ENCODE measurements around the gene C2orf92. TPM values are rescaled to one million over a fixed set of nuclear protein-coding genes. Genes with fewer than 3 reads are reported as not detected.

C2orf92 gene
- total RNA-seq, 2 donors from 2014 or later: 6.5 to 17.5 TPM

GRCh38 chr2:97726261-97727064 lies 57.0 kb downstream of the C2orf92 start:
- no peak for DNase-seq (ENCODE audit: low spot score in 2 of 2)
- Mint-ChIP-seq H3K27ac (peak overlapping the region in 1 of 2 donors; percentile 68), H3K9me3 (no peaks in the 10 kb centered on the region), H3K36me3 (peaks cover 33 to 82% of the 10 kb centered on the region in 2 donors)
- no peak for ATAC-seq

- H3K27ac Mint-ChIP-seq: peak overlapping the region; percentile 39 to 68
- DNase-seq (ENCODE audit: low spot score in 2 of 2) (no peak), ATAC-seq (no peak)
- peaks cover 36 to 84% of the 10 kb centered on the region in 2 donors for H3K36me3 Mint-ChIP-seq
- no peaks in the 10 kb centered on the region for H3K9me3 Mint-ChIP-seq
These were observed 57.8 kb downstream of the C2orf92 start for GRCh38 chr2:97727296-97727695.

- Mint-ChIP-seq H3K36me3 (peaks cover 30 to 78% of the 10 kb centered on the region in 2 donors), H3K9me3 (no peaks in the 10 kb centered on the region), H3K27ac (peak overlapping the region; percentile 39 to 68)
- DNase-seq (ENCODE audit: low spot score in 2 of 2): no peak
- ATAC-seq: peak; percentile 75 to 88
These were observed 58.7 kb downstream of the C2orf92 start for GRCh38 chr2:97728091-97728731.

GRCh38 chr2:97730245-97730644 lies 60.7 kb downstream of the C2orf92 start:
- H3K27ac Mint-ChIP-seq: peak overlapping the region; percentile 9 to 29
- DNase-seq (ENCODE audit: low spot score in 2 of 2) (no peak), ATAC-seq (no peak)
- no peaks in the 10 kb centered on the region for H3K9me3 Mint-ChIP-seq
- H3K36me3 Mint-ChIP-seq: peaks cover 25 to 64% of the 10 kb centered on the region in 2 donors

- H3K27ac Mint-ChIP-seq: peak overlapping the region; percentile 42 to 84
- peaks cover 22 to 52% of the 10 kb centered on the region in 2 donors for H3K36me3 Mint-ChIP-seq
- no peaks in the 10 kb centered on the region for H3K9me3 Mint-ChIP-seq
- DNase-seq (ENCODE audit: low spot score in 2 of 2): no peak
- ATAC-seq: no peak
These were observed 61.9 kb downstream of the C2orf92 start for GRCh38 chr2:97731274-97732020.

- Mint-ChIP-seq H3K9me3 (no peaks in the 10 kb centered on the region), H3K36me3 (peaks cover 22 to 39% of the 10 kb centered on the region in 2 donors), H3K27ac (no peak overlapping the region)
- no peak for ATAC-seq
- DNase-seq (ENCODE audit: low spot score in 2 of 2): no peak
These were observed 63.2 kb downstream of the C2orf92 start for GRCh38 chr2:97732436-97733340.

- Mint-ChIP-seq H3K36me3 (peaks cover 17 to 37% of the 10 kb centered on the region in 2 donors), H3K27ac (no peak overlapping the region), H3K9me3 (no peaks in the 10 kb centered on the region)
- ATAC-seq (no peak), DNase-seq (ENCODE audit: low spot score in 2 of 2) (no peak)
These were observed 64.0 kb downstream of the C2orf92 start for GRCh38 chr2:97733341-97734035.

- Mint-ChIP-seq H3K36me3 (peaks cover 17 to 35% of the 10 kb centered on the region in 2 donors), H3K27ac (no peak overlapping the region), H3K9me3 (no peaks in the 10 kb centered on the region)
- ATAC-seq (no peak), DNase-seq (ENCODE audit: low spot score in 2 of 2) (no peak)
These were observed 64.8 kb downstream of the C2orf92 start for GRCh38 chr2:97734061-97735051.

GRCh38 chr2:97735161-97735561 lies 65.6 kb downstream of the C2orf92 start:
- H3K9me3 Mint-ChIP-seq: no peaks in the 10 kb centered on the region

GRCh38 chr2:97736185-97736584 lies 66.7 kb downstream of the C2orf92 start:
- Mint-ChIP-seq H3K9me3 (no peaks in the 10 kb centered on the region), H3K36me3 (peaks cover 6 to 32% of the 10 kb centered on the region in 2 donors), H3K27ac (peak overlapping the region in 1 of 2 donors; percentile 32)
- ATAC-seq: no peak
- no peak for DNase-seq (ENCODE audit: low spot score in 2 of 2)

More at GRCh38 chr2:97735161-97735561, 65.6 kb downstream of the C2orf92 start:
- ATAC-seq: no peak
- H3K36me3 Mint-ChIP-seq: peaks cover 10 to 30% of the 10 kb centered on the region in 2 donors
- no peak overlapping the region for H3K27ac Mint-ChIP-seq
- DNase-seq (ENCODE audit: low spot score in 2 of 2): no peak

GRCh38 chr2:97736608-97737330 lies 67.3 kb downstream of the C2orf92 start:
- peaks cover under 1 to 32% of the 10 kb centered on the region in 2 donors for H3K36me3 Mint-ChIP-seq

GRCh38 chr2:97737421-97738178 lies 68.1 kb downstream of the C2orf92 start:
- Mint-ChIP-seq H3K27ac (peak overlapping the region; percentile 7 to 67), H3K36me3 (peaks cover 0 to 34% of the 10 kb centered on the region in 2 donors), H3K9me3 (no peaks in the 10 kb centered on the region)
- ATAC-seq (no peak), DNase-seq (ENCODE audit: low spot score in 2 of 2) (no peak)

More at GRCh38 chr2:97736608-97737330, 67.3 kb downstream of the C2orf92 start:
- DNase-seq (ENCODE audit: low spot score in 2 of 2): no peak
- ATAC-seq: no peak
- H3K9me3 Mint-ChIP-seq: no peaks in the 10 kb centered on the region
- H3K27ac Mint-ChIP-seq: peak overlapping the region in 1 of 2 donors; percentile 67

All from activated naive CD4-positive, alpha-beta T cell treated with anti-CD3 and anti-CD28 coated beads, Interleukin-2, amount 50 U/mL, for 72 hours (primary cell).